Measurements from ENCODE around the gene POPDC3. TPM values are rescaled to one million over a fixed set of nuclear protein-coding genes. Genes with fewer than 3 reads are reported as not detected.

POPDC3 gene
- total and polyA plus RNA-seq, 8 donors, result 2.9 to 19.7 (median 6.7) TPM; not detected in 3

GRCh38 chr6:105136431-105137350 lies 43.1 kb downstream of the POPDC3 start:
- TF ChIP-seq POLR2A (IDR thresholded peaks at IDR 0.05) (no peak), CTCF (IDR thresholded peaks at IDR 0.05) (peak in 2 of 7 experiments; percentile 17 to 18)
- Histone ChIP-seq H3K4me3 (peak overlapping the region; percentile 67 to 99 (median 80)), H3K4me1 (peaks cover 0 to 27% (median 18%) of the 10 kb centered on the region in 4 donors), H3K36me3 (no peaks in the 10 kb centered on the region), H3K9me3 (no peaks in the 10 kb centered on the region), H3K27ac (peak overlapping the region; percentile 78 to 85 (median 81)), H3K27me3 (peaks cover 0 to 20% (median 9%) of the 10 kb centered on the region in 3 donors)
- 0 to 1% (median 0%) methylated on average over 21 to 122 of the region's 122 CpGs for WGBS, 5 donors
- intact Hi-C loops (cut with DNase I; ENCODE audit: low total_unique reads), result no loop called here
- peak; percentile 57 to 80 for DNase-seq

- H3K27ac ChIP-seq, result peak overlapping the region; percentile 78 to 85 (median 81)
- TF ChIP-seq EP300 (IDR thresholded peaks at IDR 0.05) (no peak), POLR2A (IDR thresholded peaks at IDR 0.05) (no peak), CTCF (IDR thresholded peaks at IDR 0.05) (no peak), POLR2AphosphoS5 (IDR thresholded peaks at IDR 0.05) (no peak)
- no peaks in the 10 kb centered on the region for H3K36me3 ChIP-seq
- H3K4me3 ChIP-seq, result peak overlapping the region; percentile 67 to 99 (median 80)
- peaks cover 0 to 27% (median 18%) of the 10 kb centered on the region in 4 donors for H3K4me1 ChIP-seq
- H3K27me3 ChIP-seq, result peaks cover 0 to 20% (median 9%) of the 10 kb centered on the region in 3 donors
- no peak for DNase-seq
- intact Hi-C loops (cut with DNase I; ENCODE audit: low total_unique reads), result no loop called here
- WGBS, 5 donors, result 4 to 13% (median 7%) methylated on average over 23 to 24 of the region's 24 CpGs
- H3K9me3 ChIP-seq, result no peaks in the 10 kb centered on the region
Measured at GRCh38 chr6:105135907-105136430, 43.8 kb downstream of the POPDC3 start.

- DNase-seq, result peak in 1 of 2 donors; percentile 17
- intact Hi-C loops (cut with DNase I; ENCODE audit: low total_unique reads), result no loop called here
- no peak overlapping the region for H3K27ac ChIP-seq
- WGBS, 5 donors, result 35 to 63% (median 47%) methylated on average over 4 of the region's 4 CpGs
- TF ChIP-seq POLR2AphosphoS5 (IDR thresholded peaks at IDR 0.05) (no peak), CTCF (IDR thresholded peaks at IDR 0.05) (peak in 1 of 7 experiments; percentile 36)
- H3K36me3 ChIP-seq, result no peaks in the 10 kb centered on the region
- peak overlapping the region in 2 of 4 donors; percentile 2 to 90 for H3K4me3 ChIP-seq
- peaks cover 0 to 27% (median 18%) of the 10 kb centered on the region in 4 donors for H3K4me1 ChIP-seq
- no peaks in the 10 kb centered on the region for H3K9me3 ChIP-seq
- peaks cover 0 to 20% (median 9%) of the 10 kb centered on the region in 3 donors for H3K27me3 ChIP-seq
Measured at GRCh38 chr6:105135056-105135455, 44.8 kb downstream of the POPDC3 start.

GRCh38 chr6:105122717-105123116 lies 57.1 kb downstream of the POPDC3 start:
- no peaks in the 10 kb centered on the region for H3K9me3 ChIP-seq
- WGBS, 5 donors, result 69 to 74% (median 71%) methylated on average over 6 of the region's 6 CpGs
- peaks cover 0 to 61% (median 16%) of the 10 kb centered on the region in 4 donors for H3K36me3 ChIP-seq
- no peaks in the 10 kb centered on the region for H3K27me3 ChIP-seq
- intact Hi-C loops (cut with DNase I; ENCODE audit: low total_unique reads), result no loop called here
- H3K4me3 ChIP-seq, result no peak overlapping the region
- DNase-seq, result no peak
- TF ChIP-seq POLR2A (IDR thresholded peaks at IDR 0.05) (no peak), EP300 (IDR thresholded peaks at IDR 0.05) (no peak), POLR2AphosphoS5 (IDR thresholded peaks at IDR 0.05) (no peak), CTCF (IDR thresholded peaks at IDR 0.05) (no peak)
- H3K4me1 ChIP-seq, result no peaks in the 10 kb centered on the region
- H3K27ac ChIP-seq, result no peak overlapping the region

All from stomach (tissue), 9 donors.